Activated T-helper 17 cell treated with anti-CD3 and anti-CD28 coated beads, Interleukin-2, amount 50 U/mL, for 72 hours (primary cell): Measurements from ENCODE around the gene IGSF11. TPM values are rescaled to one million over a fixed set of nuclear protein-coding genes. Genes with fewer than 3 reads are reported as not detected.
"Not testable (repeated sequence)": the region's sequence is repeated elsewhere in the genome, so short reads cannot be mapped to it uniquely, and the experiment has no call there.

ENCODE experiments used
- ATAC-seq: fragments of 150-1000 bp; cut with Tn5 transposase; replicated peaks from 2 replicates; pipeline ENCODE4 v1.10.0; 2021; ENCODE audit warnings: mild to moderate bottlenecking, moderate library complexity
- H3K27ac Mint-ChIP-seq: one replicate; pipeline ENCODE4 v1.8.0; 2022; ENCODE audit warnings: mixed read lengths
- H3K27me3 Mint-ChIP-seq: one replicate; pipeline ENCODE4 v1.8.0; 2022; ENCODE audit warnings: mixed read lengths
- H3K36me3 Mint-ChIP-seq: one replicate; pipeline ENCODE4 v1.8.0; 2022; ENCODE audit warnings: low read depth, mild to moderate bottlenecking, mixed read lengths
- H3K4me1 Mint-ChIP-seq: one replicate; pipeline ENCODE4 v1.8.0; 2022; ENCODE audit warnings: mixed read lengths
- H3K4me3 Mint-ChIP-seq: one replicate; pipeline ENCODE4 v1.8.0; 2022; ENCODE audit warnings: mild to moderate bottlenecking, mixed read lengths
- H3K9me3 Mint-ChIP-seq: one replicate; pipeline ENCODE4 v1.8.0; 2022; ENCODE audit warnings: mixed read lengths
- total RNA-seq, 2 donors: library from RNA; stranded (reverse); gene quantifications; one replicate each; pipeline ENCODE4 v1.2.3, GENCODE V29; 2022

The IGSF11 gene
- total RNA-seq, 2 donors from 2014 or later, result 0.24 to 0.52 TPM

- Mint-ChIP-seq H3K27me3 (no peaks in the 10 kb centered on the region), H3K36me3 (no peaks in the 10 kb centered on the region), H3K9me3 (no peaks in the 10 kb centered on the region), H3K4me1 (no peaks in the 10 kb centered on the region), H3K27ac (no peak overlapping the region), H3K4me3 (no peak overlapping the region)
- no peak for ATAC-seq
Observed at GRCh38 chr3:118907909-118908308, 126.7 kb downstream of the IGSF11 start.

- Mint-ChIP-seq H3K36me3 (no peaks in the 10 kb centered on the region), H3K9me3 (no peaks in the 10 kb centered on the region), H3K4me1 (peaks cover 6% of the 10 kb centered on the region), H3K27ac (no peak overlapping the region), H3K4me3 (no peak overlapping the region), H3K27me3 (peaks cover 5% of the 10 kb centered on the region)
- peak; percentile 69 for ATAC-seq
Observed at GRCh38 chr3:118900737-118901525, 133.7 kb downstream of the IGSF11 start.

- Mint-ChIP-seq H3K4me3 (no peak overlapping the region), H3K9me3 (no peaks in the 10 kb centered on the region), H3K36me3 (no peaks in the 10 kb centered on the region), H3K4me1 (peaks cover 5% of the 10 kb centered on the region), H3K27me3 (peaks cover 14% of the 10 kb centered on the region), H3K27ac (no peak overlapping the region)
- no peak for ATAC-seq
Observed at GRCh38 chr3:118890206-118890605, 144.4 kb downstream of the IGSF11 start.

- no peaks in the 10 kb centered on the region for H3K36me3 Mint-ChIP-seq
- no peak overlapping the region for H3K4me3 Mint-ChIP-seq
Observed at GRCh38 chr3:118889691-118890090, 145.0 kb downstream of the IGSF11 start.

GRCh38 chr3:118886708-118887107, 147.9 kb downstream of the IGSF11 start:
- no peak for ATAC-seq
- Mint-ChIP-seq H3K4me1 (peaks cover 6% of the 10 kb centered on the region), H3K4me3 (no peak overlapping the region)

More at GRCh38 chr3:118889691-118890090, 145.0 kb downstream of the IGSF11 start:
- Mint-ChIP-seq H3K27me3 (peaks cover 14% of the 10 kb centered on the region), H3K27ac (no peak overlapping the region), H3K4me1 (peaks cover 10% of the 10 kb centered on the region), H3K9me3 (no peaks in the 10 kb centered on the region)
- ATAC-seq, result no peak

GRCh38 chr3:118884748-118885206, 149.9 kb downstream of the IGSF11 start:
- Mint-ChIP-seq H3K4me3 (no peak overlapping the region), H3K4me1 (peaks cover 6% of the 10 kb centered on the region), H3K9me3 (no peaks in the 10 kb centered on the region), H3K27ac (no peak overlapping the region), H3K27me3 (peaks cover 13% of the 10 kb centered on the region), H3K36me3 (no peaks in the 10 kb centered on the region)
- ATAC-seq, result peak; percentile 91

More at GRCh38 chr3:118886708-118887107, 147.9 kb downstream of the IGSF11 start:
- Mint-ChIP-seq H3K27ac (no peak overlapping the region), H3K27me3 (peaks cover 11% of the 10 kb centered on the region), H3K9me3 (no peaks in the 10 kb centered on the region), H3K36me3 (no peaks in the 10 kb centered on the region)

- peak; percentile 57 for ATAC-seq
- Mint-ChIP-seq H3K27me3 (peaks cover 13% of the 10 kb centered on the region), H3K27ac (no peak overlapping the region), H3K36me3 (no peaks in the 10 kb centered on the region), H3K9me3 (no peaks in the 10 kb centered on the region), H3K4me1 (peaks cover 6% of the 10 kb centered on the region), H3K4me3 (no peak overlapping the region)
Observed at GRCh38 chr3:118882353-118882947, 152.2 kb downstream of the IGSF11 start.

- no peak for ATAC-seq
- Mint-ChIP-seq H3K4me3 (no peak overlapping the region), H3K4me1 (no peaks in the 10 kb centered on the region), H3K27ac (no peak overlapping the region), H3K27me3 (peaks cover 19% of the 10 kb centered on the region), H3K36me3 (no peaks in the 10 kb centered on the region), H3K9me3 (peaks cover 7% of the 10 kb centered on the region)
Observed at GRCh38 chr3:118868051-118868450, 166.6 kb downstream of the IGSF11 start.

- H3K4me1 Mint-ChIP-seq, result no peaks in the 10 kb centered on the region
- H3K27ac Mint-ChIP-seq, result no peak overlapping the region
- peak; percentile 49 for ATAC-seq
- H3K27me3 Mint-ChIP-seq, result peaks cover 4% of the 10 kb centered on the region
- no peaks in the 10 kb centered on the region for H3K9me3 Mint-ChIP-seq
- no peak overlapping the region for H3K4me3 Mint-ChIP-seq
- no peaks in the 10 kb centered on the region for H3K36me3 Mint-ChIP-seq
Observed at GRCh38 chr3:118863731-118864322, 170.8 kb downstream of the IGSF11 start.

GRCh38 chr3:118859950-118860349, 174.7 kb downstream of the IGSF11 start:
- Mint-ChIP-seq H3K4me3 (no peak overlapping the region), H3K9me3 (peaks cover 7% of the 10 kb centered on the region)
- no peak for ATAC-seq

GRCh38 chr3:118851466-118852193, 183.0 kb downstream of the IGSF11 start:
- Mint-ChIP-seq H3K9me3 (peaks cover 11% of the 10 kb centered on the region), H3K27ac (peak overlapping the region; percentile 60), H3K4me3 (peak overlapping the region; percentile 72)
- H3K36me3 Mint-ChIP-seq, H3K27me3 Mint-ChIP-seq, H3K4me1 Mint-ChIP-seq: not testable (repeated sequence)
- peak; percentile 80 for ATAC-seq

More at GRCh38 chr3:118859950-118860349, 174.7 kb downstream of the IGSF11 start:
- peaks cover 4% of the 10 kb centered on the region for H3K27me3 Mint-ChIP-seq
- no peaks in the 10 kb centered on the region for H3K36me3 Mint-ChIP-seq
- H3K4me1 Mint-ChIP-seq, result no peaks in the 10 kb centered on the region
- H3K27ac Mint-ChIP-seq, result no peak overlapping the region

- H3K4me1 Mint-ChIP-seq, result no peaks in the 10 kb centered on the region
- no peak overlapping the region for H3K4me3 Mint-ChIP-seq
- H3K27ac Mint-ChIP-seq, result no peak overlapping the region
- peaks cover 10% of the 10 kb centered on the region for H3K9me3 Mint-ChIP-seq
- no peaks in the 10 kb centered on the region for H3K36me3 Mint-ChIP-seq
- no peak for ATAC-seq
- no peaks in the 10 kb centered on the region for H3K27me3 Mint-ChIP-seq
Observed at GRCh38 chr3:118850687-118851086, 184.0 kb downstream of the IGSF11 start.
